OCI-LY3 (cell line): Measurements from ENCODE around the gene CCM2.

Experiments used
- H2AFZ ChIP-seq: fragments of 200-600, 300-600 bp; shearing (Covaris generic); 2 replicates; pipeline ENCODE4 v1.6.0; 2014; ENCODE audit warnings: antibody characterized with exemption, low read depth, low read length
- H3K27ac ChIP-seq: fragments of 200-600, 300-600 bp; sonication (generic); 2 replicates; pipeline ENCODE4 v1.5.1; 2014; ENCODE audit warnings: mild to moderate bottlenecking, low read length, moderate library complexity, mixed read lengths
- H3K27me3 ChIP-seq: fragments of 200-600, 300-600 bp; sonication (generic); 2 replicates; pipeline ENCODE4 v1.6.1; 2014; ENCODE audit warnings: low read depth, low read length, mixed read lengths
- H3K36me3 ChIP-seq: fragments of 200-600, 300-600 bp; sonication (generic); replicated peaks from 2 replicates; pipeline ENCODE3; 2014; ENCODE audit warnings: low read depth, low read length, mixed read lengths
- H3K4me1 ChIP-seq: fragments of 300-600, 200-600 bp; sonication (generic); 2 replicates; pipeline ENCODE4 v1.6.1; 2014; ENCODE audit warnings: low read length, mixed read lengths
- H3K4me2 ChIP-seq: fragments of 200-600, 300-600 bp; sonication (generic); 2 replicates; pipeline ENCODE4 v1.6.1; 2014; ENCODE audit warnings: low read length, mixed read lengths
- H3K4me3 ChIP-seq: fragments of 300-600, 200-600 bp; sonication (generic); 2 replicates; pipeline ENCODE4 v1.5.1; 2014; ENCODE audit warnings: antibody characterized with exemption, mild to moderate bottlenecking, low read length, moderate library complexity
- H3K79me2 ChIP-seq: fragments of 300-600, 200-600 bp; shearing (Covaris generic); 2 replicates; pipeline ENCODE4 v1.6.1; 2014; ENCODE audit warnings: mild to moderate bottlenecking, low read length, mixed read lengths
- H3K9ac ChIP-seq: fragments of 300-600, 200-600 bp; shearing (Covaris generic); 2 replicates; pipeline ENCODE4 v1.6.0; 2014; ENCODE audit warnings: mild to moderate bottlenecking, low read length, moderate library complexity
- H3K9me3 ChIP-seq: fragments of 200-600, 300-600 bp; shearing (Covaris generic); 2 replicates; pipeline ENCODE4 v1.6.1; 2014; ENCODE audit warnings: low read length, mixed read lengths; ENCODE audit not compliant: insufficient read depth
- H4K20me1 ChIP-seq: fragments of 200-600, 300-600 bp; sonication (generic); 2 replicates; pipeline ENCODE4 v1.6.1; 2016; ENCODE audit warnings: low read length, mixed read lengths; ENCODE audit not compliant: insufficient read depth
- EZH2phosphoT487 ChIP-seq: fragments of 200-600 bp; shearing (Covaris generic); IDR thresholded peaks from 2 replicates; pipeline ENCODE4 v1.6.1; 2018; ENCODE audit warnings: antibody characterized with exemption, mixed run types, low read depth
- TF ChIP-seq, protein P1 (sequence below): fragments of 200-600, 300-600 bp; sonication (generic); IDR thresholded peaks from 2 replicates; pipeline ENCODE4 v1.5.1; 2014; ENCODE audit warnings: antibody characterized with exemption, low read length, low read depth

The CCM2 gene

DNA sequence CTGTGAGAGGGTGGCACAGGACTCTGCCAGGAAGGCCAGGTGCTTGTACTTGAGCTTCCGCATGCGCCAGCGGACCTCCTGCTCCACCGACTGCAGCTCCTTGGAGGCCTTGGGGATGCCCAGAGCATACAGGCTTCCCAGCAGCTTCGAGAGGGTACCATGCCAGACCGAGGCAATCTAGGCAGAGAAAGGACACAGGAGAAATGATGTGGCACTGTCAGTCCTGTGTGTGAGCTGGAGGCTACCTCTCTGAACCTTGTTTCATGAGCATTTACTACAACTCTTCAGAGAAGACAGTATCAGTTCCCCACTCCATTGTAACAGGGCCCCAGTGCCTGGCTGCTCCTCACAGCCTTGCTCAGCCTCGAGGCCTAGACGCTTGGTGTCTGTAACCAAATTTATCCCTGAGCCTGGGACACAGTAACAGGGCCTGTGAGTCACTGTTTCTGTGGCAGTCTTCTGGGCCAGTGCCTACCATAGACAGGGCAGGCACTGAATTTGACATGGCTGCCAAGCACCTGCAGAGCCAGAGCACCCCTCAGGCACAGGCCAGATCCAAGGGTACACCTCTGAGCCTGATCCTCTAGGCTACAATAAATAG, 105.7 kb downstream of the CCM2 start:
- Histone ChIP-seq H3K79me2 (peaks cover 55% of the 10 kb centered on the region), H3K27ac (no peak overlapping the region), H3K4me3 (no peak overlapping the region), H3K36me3 (peaks cover 89% of the 10 kb centered on the region), H3K9ac (no peak overlapping the region), H3K4me1 (peaks cover 8% of the 10 kb centered on the region), H4K20me1 (peaks cover 31% of the 10 kb centered on the region), H3K9me3 (no peaks in the 10 kb centered on the region), H3K27me3 (no peaks in the 10 kb centered on the region), H2AFZ (no peak overlapping the region), H3K4me2 (no peak overlapping the region)
- TF ChIP-seq, protein P1, sequence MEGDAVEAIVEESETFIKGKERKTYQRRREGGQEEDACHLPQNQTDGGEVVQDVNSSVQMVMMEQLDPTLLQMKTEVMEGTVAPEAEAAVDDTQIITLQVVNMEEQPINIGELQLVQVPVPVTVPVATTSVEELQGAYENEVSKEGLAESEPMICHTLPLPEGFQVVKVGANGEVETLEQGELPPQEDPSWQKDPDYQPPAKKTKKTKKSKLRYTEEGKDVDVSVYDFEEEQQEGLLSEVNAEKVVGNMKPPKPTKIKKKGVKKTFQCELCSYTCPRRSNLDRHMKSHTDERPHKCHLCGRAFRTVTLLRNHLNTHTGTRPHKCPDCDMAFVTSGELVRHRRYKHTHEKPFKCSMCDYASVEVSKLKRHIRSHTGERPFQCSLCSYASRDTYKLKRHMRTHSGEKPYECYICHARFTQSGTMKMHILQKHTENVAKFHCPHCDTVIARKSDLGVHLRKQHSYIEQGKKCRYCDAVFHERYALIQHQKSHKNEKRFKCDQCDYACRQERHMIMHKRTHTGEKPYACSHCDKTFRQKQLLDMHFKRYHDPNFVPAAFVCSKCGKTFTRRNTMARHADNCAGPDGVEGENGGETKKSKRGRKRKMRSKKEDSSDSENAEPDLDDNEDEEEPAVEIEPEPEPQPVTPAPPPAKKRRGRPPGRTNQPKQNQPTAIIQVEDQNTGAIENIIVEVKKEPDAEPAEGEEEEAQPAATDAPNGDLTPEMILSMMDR = no peak
- no peak for TF ChIP-seq EZH2phosphoT487

DNA sequence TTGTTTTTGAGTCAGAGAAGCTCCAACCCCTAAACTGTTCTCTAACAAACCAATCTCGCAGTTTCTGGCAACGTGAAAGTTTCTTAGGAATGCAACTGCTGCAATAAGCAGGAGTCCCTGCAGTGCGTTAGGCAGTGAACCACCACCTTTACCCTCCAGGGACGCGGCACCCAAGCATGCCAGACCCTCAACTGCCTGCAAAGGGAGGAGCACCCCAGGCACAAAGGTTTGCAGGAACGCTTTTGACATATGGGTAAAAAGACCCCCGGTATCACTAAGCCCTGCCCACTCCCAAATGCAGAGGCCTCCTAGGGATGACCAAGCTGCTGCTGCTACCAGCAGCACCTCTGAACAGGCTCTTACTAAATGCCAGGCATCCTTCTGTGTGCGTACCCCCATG, 106.8 kb downstream of the CCM2 start:
- Histone ChIP-seq H3K9me3 (no peaks in the 10 kb centered on the region), H2AFZ (no peak overlapping the region), H4K20me1 (peaks cover 31% of the 10 kb centered on the region), H3K4me2 (no peak overlapping the region), H3K36me3 (peaks cover 78% of the 10 kb centered on the region), H3K4me3 (no peak overlapping the region), H3K27ac (no peak overlapping the region), H3K9ac (no peak overlapping the region), H3K4me1 (peaks cover 9% of the 10 kb centered on the region), H3K27me3 (no peaks in the 10 kb centered on the region), H3K79me2 (peaks cover 64% of the 10 kb centered on the region)
- TF ChIP-seq EZH2phosphoT487 = no peak
- TF ChIP-seq, protein P1 = no peak

DNA sequence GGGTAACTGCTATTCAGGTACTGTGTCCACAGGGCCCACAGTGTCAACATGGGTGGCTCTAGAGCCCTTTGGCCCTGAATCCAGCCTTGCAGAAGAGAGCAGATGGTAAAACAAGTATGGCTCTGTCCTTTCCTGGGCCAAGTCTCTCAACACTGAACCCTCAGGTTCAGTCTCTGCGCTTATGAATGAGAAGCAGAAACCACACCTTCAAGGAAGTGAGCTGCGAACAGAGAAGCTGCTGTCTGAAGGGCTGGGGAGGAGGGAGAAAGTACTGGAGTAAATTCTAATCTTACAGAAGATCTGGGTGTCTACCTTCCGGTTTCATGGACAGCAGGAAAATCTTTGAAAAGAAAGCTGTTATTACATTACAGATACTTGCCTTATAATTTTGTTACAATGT, 107.4 kb downstream of the CCM2 start:
- TF ChIP-seq, protein P1 = no peak
- no peak for TF ChIP-seq EZH2phosphoT487
- H2AFZ ChIP-seq = no peak overlapping the region
- H3K4me1 ChIP-seq = peaks cover 9% of the 10 kb centered on the region
- no peaks in the 10 kb centered on the region for H3K9me3 ChIP-seq
- no peak overlapping the region for H3K27ac ChIP-seq
- no peak overlapping the region for H3K4me2 ChIP-seq
- no peaks in the 10 kb centered on the region for H3K27me3 ChIP-seq
- peaks cover 67% of the 10 kb centered on the region for H3K79me2 ChIP-seq
- H3K36me3 ChIP-seq = peaks cover 73% of the 10 kb centered on the region
- no peak overlapping the region for H3K4me3 ChIP-seq
- no peak overlapping the region for H3K9ac ChIP-seq
- peaks cover 31% of the 10 kb centered on the region for H4K20me1 ChIP-seq

DNA sequence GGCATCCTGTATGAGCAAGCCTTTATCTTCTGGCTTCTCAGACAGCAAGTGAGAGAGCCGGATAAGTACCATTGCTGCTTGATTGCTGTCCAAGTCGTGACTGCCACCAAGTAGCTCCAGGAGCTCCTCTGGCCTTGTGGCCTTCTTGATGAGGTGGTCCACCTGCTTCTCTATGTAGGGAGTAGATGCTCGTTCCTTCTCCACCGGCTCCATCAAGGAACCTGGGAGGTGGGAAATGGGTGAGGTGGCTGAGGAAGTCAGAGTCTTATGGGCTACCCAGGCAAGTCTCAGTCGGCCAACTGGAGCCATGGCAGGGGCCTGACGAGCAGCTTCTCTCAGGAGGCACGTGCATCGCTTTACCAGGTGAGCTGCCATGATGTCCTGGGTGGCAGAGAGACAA, 108.9 kb downstream of the CCM2 start:
- Histone ChIP-seq H3K4me2 (no peak overlapping the region), H3K4me1 (peaks cover 15% of the 10 kb centered on the region), H3K4me3 (no peak overlapping the region), H3K27ac (no peak overlapping the region), H2AFZ (no peak overlapping the region), H3K9me3 (no peaks in the 10 kb centered on the region), H4K20me1 (peaks cover 31% of the 10 kb centered on the region), H3K27me3 (no peaks in the 10 kb centered on the region), H3K36me3 (peaks cover 58% of the 10 kb centered on the region), H3K79me2 (peaks cover 70% of the 10 kb centered on the region), H3K9ac (no peak overlapping the region)
- no peak for TF ChIP-seq EZH2phosphoT487
- TF ChIP-seq, protein P1 = no peak
